ENCODE results near the gene C1QTNF1.

C1QTNF1 gene

GRCh38 chr17:79084291-79085153 lies 60.6 kb downstream of the C1QTNF1 start:
- TF ChIP-seq GLIS3 (CRISPR knock-in tag; IDR thresholded peaks at IDR 0.05): no peak
- no peak for TF ChIP-seq ESRRG (CRISPR knock-in tag; IDR thresholded peaks at IDR 0.05)
- no peak for TF ChIP-seq ARNTL (CRISPR knock-in tag; IDR thresholded peaks at IDR 0.05; ENCODE audit: borderline replicate concordance, low read depth)
- TF ChIP-seq, protein P1, sequence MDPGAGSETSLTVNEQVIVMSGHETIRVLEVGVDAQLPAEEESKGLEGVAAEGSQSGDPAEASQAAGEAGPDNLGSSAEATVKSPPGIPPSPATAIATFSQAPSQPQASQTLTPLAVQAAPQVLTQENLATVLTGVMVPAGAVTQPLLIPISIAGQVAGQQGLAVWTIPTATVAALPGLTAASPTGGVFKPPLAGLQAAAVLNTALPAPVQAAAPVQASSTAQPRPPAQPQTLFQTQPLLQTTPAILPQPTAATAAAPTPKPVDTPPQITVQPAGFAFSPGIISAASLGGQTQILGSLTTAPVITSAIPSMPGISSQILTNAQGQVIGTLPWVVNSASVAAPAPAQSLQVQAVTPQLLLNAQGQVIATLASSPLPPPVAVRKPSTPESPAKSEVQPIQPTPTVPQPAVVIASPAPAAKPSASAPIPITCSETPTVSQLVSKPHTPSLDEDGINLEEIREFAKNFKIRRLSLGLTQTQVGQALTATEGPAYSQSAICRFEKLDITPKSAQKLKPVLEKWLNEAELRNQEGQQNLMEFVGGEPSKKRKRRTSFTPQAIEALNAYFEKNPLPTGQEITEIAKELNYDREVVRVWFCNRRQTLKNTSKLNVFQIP (CRISPR knock-in tag; IDR thresholded peaks at IDR 0.05; ENCODE audit: borderline replicate concordance, low read depth): no peak
- TF ChIP-seq, protein P2, sequence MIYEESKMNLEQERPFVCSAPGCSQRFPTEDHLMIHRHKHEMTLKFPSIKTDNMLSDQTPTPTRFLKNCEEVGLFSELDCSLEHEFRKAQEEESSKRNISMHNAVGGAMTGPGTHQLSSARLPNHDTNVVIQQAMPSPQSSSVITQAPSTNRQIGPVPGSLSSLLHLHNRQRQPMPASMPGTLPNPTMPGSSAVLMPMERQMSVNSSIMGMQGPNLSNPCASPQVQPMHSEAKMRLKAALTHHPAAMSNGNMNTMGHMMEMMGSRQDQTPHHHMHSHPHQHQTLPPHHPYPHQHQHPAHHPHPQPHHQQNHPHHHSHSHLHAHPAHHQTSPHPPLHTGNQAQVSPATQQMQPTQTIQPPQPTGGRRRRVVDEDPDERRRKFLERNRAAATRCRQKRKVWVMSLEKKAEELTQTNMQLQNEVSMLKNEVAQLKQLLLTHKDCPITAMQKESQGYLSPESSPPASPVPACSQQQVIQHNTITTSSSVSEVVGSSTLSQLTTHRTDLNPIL (CRISPR knock-in tag; IDR thresholded peaks at IDR 0.05; ENCODE audit: low read depth): no peak
- TF ChIP-seq TSHZ2 (CRISPR knock-in tag; IDR thresholded peaks at IDR 0.05): no peak
- no peak for TF ChIP-seq SNAI2 (CRISPR knock-in tag; IDR thresholded peaks at IDR 0.05)
- no peak for TF ChIP-seq ZNF565 (CRISPR knock-in tag; conservative IDR thresholded peaks at IDR 0.05; ENCODE audit: low read depth)
- no peak for TF ChIP-seq TOX (CRISPR knock-in tag; IDR thresholded peaks at IDR 0.05; ENCODE audit: borderline replicate concordance)
- TF ChIP-seq, protein P3, sequence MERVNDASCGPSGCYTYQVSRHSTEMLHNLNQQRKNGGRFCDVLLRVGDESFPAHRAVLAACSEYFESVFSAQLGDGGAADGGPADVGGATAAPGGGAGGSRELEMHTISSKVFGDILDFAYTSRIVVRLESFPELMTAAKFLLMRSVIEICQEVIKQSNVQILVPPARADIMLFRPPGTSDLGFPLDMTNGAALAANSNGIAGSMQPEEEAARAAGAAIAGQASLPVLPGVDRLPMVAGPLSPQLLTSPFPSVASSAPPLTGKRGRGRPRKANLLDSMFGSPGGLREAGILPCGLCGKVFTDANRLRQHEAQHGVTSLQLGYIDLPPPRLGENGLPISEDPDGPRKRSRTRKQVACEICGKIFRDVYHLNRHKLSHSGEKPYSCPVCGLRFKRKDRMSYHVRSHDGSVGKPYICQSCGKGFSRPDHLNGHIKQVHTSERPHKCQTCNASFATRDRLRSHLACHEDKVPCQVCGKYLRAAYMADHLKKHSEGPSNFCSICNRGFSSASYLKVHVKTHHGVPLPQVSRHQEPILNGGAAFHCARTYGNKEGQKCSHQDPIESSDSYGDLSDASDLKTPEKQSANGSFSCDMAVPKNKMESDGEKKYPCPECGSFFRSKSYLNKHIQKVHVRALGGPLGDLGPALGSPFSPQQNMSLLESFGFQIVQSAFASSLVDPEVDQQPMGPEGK (CRISPR knock-in tag; IDR thresholded peaks at IDR 0.05; ENCODE audit: borderline replicate concordance): no peak
- ATAC-seq: no peak

- TF ChIP-seq ZNF565 (CRISPR knock-in tag; conservative IDR thresholded peaks at IDR 0.05; ENCODE audit: low read depth) (no peak), ESRRG (CRISPR knock-in tag; IDR thresholded peaks at IDR 0.05) (no peak), ZFP3 (CRISPR knock-in tag; IDR thresholded peaks at IDR 0.05) (no peak), BACH2 (CRISPR knock-in tag; IDR thresholded peaks at IDR 0.05; ENCODE audit: borderline replicate concordance) (no peak), ISL1 (CRISPR knock-in tag; IDR thresholded peaks at IDR 0.05) (no peak)
- TF ChIP-seq, protein P2 (CRISPR knock-in tag; IDR thresholded peaks at IDR 0.05; ENCODE audit: low read depth): no peak
- TF ChIP-seq, protein P3 (CRISPR knock-in tag; IDR thresholded peaks at IDR 0.05; ENCODE audit: borderline replicate concordance): no peak
- no peak for ATAC-seq
Observed at GRCh38 chr17:79085154-79085920, 61.4 kb downstream of the C1QTNF1 start.

DNA sequence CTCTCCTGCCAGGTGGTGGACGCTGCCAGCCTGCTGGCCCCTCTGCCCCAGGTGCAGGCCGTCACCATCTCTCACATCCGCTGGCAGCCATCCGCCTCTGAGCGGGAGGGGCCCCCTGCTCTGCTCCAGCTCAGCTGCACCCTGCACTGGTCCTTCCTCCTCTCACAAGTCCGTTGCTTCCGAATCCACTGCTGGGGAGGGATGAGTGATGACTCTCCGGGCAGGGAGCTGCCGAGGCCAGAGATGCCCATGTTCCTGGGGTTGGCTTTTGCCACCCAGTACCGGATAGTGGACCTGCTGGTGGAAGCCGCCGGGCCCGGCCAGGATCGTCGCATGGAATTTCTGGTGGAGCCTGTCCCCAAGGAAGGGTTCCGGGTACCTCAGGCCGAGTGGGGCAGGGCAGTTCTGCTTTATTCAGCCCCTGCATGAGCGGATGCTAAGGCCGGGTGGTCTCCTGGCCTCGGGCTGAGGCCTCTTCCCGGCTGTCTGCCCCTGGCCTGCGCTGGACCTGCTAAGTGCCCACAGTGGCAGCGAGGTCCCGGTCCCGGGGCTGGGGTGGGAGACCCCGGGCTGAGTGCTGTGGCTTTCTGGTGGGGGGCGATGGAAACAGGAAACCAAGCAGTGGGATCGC lies 62.1 kb downstream of the C1QTNF1 start:
- ATAC-seq: no peak
- TF ChIP-seq ZNF8 (CRISPR knock-in tag; IDR thresholded peaks at IDR 0.05): no peak
- TF ChIP-seq TSHZ2 (CRISPR knock-in tag; IDR thresholded peaks at IDR 0.05): no peak
- TF ChIP-seq, protein P2 (CRISPR knock-in tag; IDR thresholded peaks at IDR 0.05; ENCODE audit: low read depth): no peak
- no peak for TF ChIP-seq OSR1 (CRISPR knock-in tag; IDR thresholded peaks at IDR 0.05)
- TF ChIP-seq, protein P1 (CRISPR knock-in tag; IDR thresholded peaks at IDR 0.05; ENCODE audit: borderline replicate concordance, low read depth): no peak

All from SK-N-SH treated with all-trans-retinoic acid at 6 μM for 48 hours (cell line).